ENCODE results near the gene TRMT13.
"Not testable (repeated sequence)": the region's sequence is repeated elsewhere in the genome, so short reads cannot be mapped to it uniquely, and the experiment has no call there.

Gene TRMT13

GRCh38 chr1:100162881-100163280, 29.9 kb downstream of the TRMT13 start:
- DNase-seq (ENCODE audit: low read depth in 2 of 2), result no peak

DNA sequence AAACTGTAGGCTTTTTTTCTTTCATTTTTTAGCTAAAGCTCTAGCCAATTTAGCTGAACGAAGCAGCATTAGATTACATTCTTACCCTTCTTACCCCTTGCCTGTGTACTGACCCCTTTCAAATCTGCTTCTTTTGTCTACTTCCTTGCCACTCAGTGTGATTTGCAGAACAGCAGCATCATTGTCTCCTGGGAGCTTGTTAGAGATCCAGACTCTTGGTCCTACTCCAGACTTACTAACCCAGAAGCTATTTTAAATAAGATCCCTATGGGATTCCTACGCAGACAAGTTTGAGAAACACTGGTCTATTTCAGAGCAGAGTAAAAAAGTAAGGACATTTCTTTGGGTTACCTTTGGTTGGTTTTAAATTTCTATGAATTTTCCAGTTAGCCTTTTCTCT, 31.3 kb downstream of the TRMT13 start:
- DNase-seq (ENCODE audit: low read depth in 2 of 2), result no peak

DNA sequence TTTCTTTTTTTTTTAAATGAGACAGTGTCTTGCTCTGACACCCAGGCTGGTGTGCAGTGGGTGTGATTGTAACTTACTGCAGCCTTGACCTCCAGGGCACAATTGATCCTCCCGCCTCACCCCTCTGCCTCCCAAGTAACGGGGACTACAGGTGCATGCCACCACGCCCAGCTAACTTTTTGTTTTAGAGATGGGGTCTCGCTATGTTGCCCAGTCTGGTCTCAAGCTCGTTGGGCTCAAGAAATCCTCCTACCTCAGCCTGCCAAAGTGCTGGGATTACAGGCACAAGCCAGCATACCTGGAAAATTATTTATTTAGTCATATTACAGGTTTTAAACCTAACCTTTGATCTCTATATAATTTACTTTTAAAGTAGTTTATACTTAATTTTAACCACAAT, 31.7 kb downstream of the TRMT13 start:
- DNase-seq (ENCODE audit: low read depth in 2 of 2), result no peak

DNA sequence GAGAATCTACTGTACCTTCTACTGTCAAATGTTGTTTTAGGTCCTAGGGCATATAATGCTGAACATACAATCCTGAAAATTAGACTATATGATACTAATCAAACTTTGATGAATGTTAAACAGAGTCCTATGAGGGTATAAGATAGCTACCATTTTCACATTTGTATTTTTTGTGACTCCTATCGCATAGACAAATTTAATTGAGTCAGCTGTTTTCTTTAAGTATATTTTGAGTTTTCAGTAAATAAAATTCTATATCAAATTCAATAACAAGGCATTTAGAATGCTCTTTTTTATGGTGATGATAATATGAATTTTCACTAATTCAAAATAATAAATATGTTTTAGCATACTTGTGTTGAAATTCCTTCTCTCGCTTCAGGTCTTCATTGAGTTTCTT, 35.1 kb downstream of the TRMT13 start:
- DNase-seq (ENCODE audit: low read depth in 2 of 2), result no peak

DNA sequence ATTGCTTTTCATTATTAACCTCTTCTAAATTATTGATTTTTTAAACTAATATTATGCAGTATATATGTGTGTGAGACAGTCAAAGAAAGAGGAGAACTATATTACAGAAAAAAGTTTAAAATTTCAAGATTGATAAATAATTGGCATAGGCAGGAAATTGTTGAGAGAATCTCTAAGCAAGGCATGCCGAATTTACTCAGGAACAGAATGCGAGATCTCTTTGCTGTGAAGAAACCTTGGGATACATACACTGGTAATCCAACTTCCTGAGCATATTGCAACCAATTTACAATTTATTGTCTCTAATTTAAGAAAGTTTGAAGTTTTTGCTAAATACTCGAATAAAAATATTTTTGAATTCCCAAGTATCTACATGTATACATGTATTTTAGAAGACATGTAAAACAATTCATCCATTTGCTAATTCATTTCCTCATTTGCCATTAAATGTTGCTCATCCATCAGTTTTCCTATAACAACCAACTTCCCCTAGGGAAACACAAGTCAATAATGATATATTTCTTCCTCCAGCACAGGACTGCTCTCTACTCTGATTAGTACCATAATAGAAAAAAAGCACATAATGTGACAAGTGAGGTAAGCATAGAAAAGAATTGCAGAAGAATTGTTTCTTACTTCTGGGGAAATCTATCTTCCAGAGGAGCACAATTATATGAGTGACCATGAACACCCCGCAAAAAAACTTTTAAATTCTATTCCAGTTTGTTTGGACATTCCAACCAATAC, 44.5 kb downstream of the TRMT13 start:
- DNase-seq (ENCODE audit: low read depth in 2 of 2), result no peak

DNA sequence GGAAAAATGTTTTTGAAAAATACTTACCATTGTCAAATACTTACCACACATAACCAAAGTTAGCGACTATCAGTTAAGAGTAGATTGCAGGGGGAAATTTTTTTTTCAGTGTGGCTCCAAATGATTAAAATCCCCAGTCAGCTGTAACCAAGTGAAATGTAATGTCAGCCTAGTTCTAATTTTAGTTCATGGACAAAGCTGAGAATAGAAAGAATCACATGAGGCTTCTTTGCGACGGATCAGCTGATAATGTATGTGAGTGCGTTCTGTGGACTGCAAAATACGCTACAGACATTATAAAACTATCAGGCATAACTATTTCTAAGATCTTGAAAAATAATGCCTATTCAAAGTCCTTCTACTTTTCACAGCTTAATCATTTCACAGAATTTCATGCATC, 45.1 kb downstream of the TRMT13 start, which contains the start of gene LRRC39:
TSS of gene LRRC39 (minus strand) at position 166 of the 400 bp plus-strand sequence. CDS start 9,740 bp downstream, outside the sequence.
- no peak for DNase-seq (ENCODE audit: low read depth in 2 of 2)

GRCh38 chr1:100183370-100183769, 50.4 kb downstream of the TRMT13 start:
- no peak for DNase-seq (ENCODE audit: low read depth in 2 of 2)

- DNase-seq (ENCODE audit: low read depth in 2 of 2), result no peak
Observed at GRCh38 chr1:100184536-100184935, 51.6 kb downstream of the TRMT13 start.

DNA sequence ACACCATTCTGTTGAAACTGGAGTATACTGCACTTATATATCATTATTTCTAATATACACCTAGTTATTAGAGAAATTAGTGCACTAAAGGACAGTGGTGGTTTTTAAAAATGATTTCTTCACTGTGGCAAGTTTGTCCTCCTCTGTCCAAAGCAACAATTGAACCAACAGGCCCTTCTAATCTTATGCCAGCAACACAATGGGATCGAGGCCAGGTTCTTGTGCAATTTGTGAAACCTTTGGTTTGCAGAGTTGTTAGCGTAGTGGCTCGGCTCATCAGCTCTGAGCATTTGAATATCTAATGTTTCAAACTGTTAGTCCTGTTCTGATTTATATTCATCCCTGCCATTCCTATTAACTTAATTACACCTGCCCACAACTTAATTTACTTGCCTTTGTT, 54.9 kb downstream of the TRMT13 start:
- DNase-seq (ENCODE audit: low read depth in 2 of 2), result no peak

- DNase-seq (ENCODE audit: low read depth in 2 of 2), result no peak
Observed at GRCh38 chr1:100188617-100189016, 55.7 kb downstream of the TRMT13 start.

GRCh38 chr1:100198596-100198995, 65.6 kb downstream of the TRMT13 start:
- DNase-seq (ENCODE audit: low read depth in 2 of 2), result no peak

DNA sequence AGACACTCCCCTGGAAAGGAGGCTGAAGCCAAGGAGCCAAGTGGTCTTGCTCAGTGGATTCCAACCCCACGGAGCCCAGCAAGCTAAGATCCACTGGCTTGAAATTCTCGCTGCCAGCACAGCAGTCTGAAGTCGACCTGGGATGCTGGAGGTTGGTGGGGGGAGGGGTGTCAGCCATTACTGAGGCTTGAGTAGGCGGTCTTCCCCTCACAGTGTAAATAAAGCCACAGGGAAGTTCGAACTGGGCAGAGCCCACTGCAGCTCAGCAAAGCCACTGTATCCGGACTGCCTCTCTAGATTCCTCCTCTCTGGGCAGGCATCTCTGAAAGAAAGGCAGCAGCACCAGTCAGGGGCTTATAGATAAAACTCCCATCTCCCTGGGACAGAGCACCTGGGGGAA, 67.1 kb downstream of the TRMT13 start:
- DNase-seq (ENCODE audit: low read depth in 2 of 2), result not testable (repeated sequence)
